Right lobe of liver (tissue), 6 donors: ENCODE data around the gene MKNK1. TPM values are rescaled to one million over a fixed set of nuclear protein-coding genes. Genes with fewer than 3 reads are reported as not detected.

Experiments used
- ATAC-seq, 4 donors: fragments of 200-7000 bp; cut with Tn5 transposase; one replicate each; pipeline ENCODE4 v1.9.1; 2020; ENCODE audit warnings: mild to moderate bottlenecking in 4 of 4, moderate library complexity in 4 of 4
- DNase-seq, 3 donors: peaks; one replicate each; pipeline ENCODE4 v3.0.0-alpha.2; 2020
- H3K27ac ChIP-seq, 3 donors: fragments of 200-600 bp; one replicate each; pipeline ENCODE4 v1.8.0; 2022
- H3K27me3 ChIP-seq, 2 donors: fragments of 200-600 bp; one replicate each; pipeline ENCODE4 v1.8.0; 2022
- H3K36me3 ChIP-seq, 4 donors: fragments of 200-600 bp; sonication (generic) in 1 of 4; one replicate each; pipeline versions ENCODE4 v1.5.1 to v1.8.0; 2017 to 2022; ENCODE audit warnings: control low read depth in 1 of 4
- H3K4me1 ChIP-seq, 4 donors: fragments of 200-600 bp; sonication (generic) in 1 of 4; one replicate each; pipeline versions ENCODE4 v1.5.1 to v1.8.0; 2017 to 2022; ENCODE audit warnings: control low read depth in 1 of 4
- H3K4me3 ChIP-seq, 3 donors: fragments of 200-600 bp; one replicate each; pipeline ENCODE4 v1.8.0; 2022
- H3K9me3 ChIP-seq, 4 donors: fragments of 200-600 bp; sonication (generic) in 1 of 4; one replicate each; pipeline versions ENCODE4 v1.5.1 to v1.8.0; 2017 to 2022; ENCODE audit warnings: control low read depth in 1 of 4
- POLR2A ChIP-seq: fragments of 450-650 bp; IDR thresholded peaks from one replicate; pipeline ENCODE4 v1.6.1; 2017; ENCODE audit warnings: antibody characterized with exemption, mild to moderate bottlenecking
- WGBS: methylation state at CpG from one replicate; pipeline ENCODE4 v1.1.6; 2018; ENCODE audit warnings: low coverage, low lambda C conversion rate; ENCODE audit not compliant: insufficient coverage; ENCODE audit errors: missing lambda C conversion rate; 5-methylcytosine and 5-hydroxymethylcytosine counted together
- intact Hi-C, 2 donors: fragments of 100-400 bp; cut with DNase I; formaldehyde crosslinking; loops; one replicate each; pipeline versions ENCODE4 v1.11.2 to v1.14.1; 2022
- total RNA-seq, 6 experiments: library from RNA; depleted of rRNA in 2 of 6; stranded (reverse); fragments of >200 nt in 2 of 6; fragmentation: NEBNext Ultra II Directional in 3 of 6; extraction: Animal tissue kit (Norgen Biotek cat#: 25700) in 3 of 6; gene quantifications; one replicate each; pipeline versions ENCODE4 v1.1.0 to v1.2.4, GENCODE V29; 2016 to 2023
- TF ChIP-seq, protein P1 (sequence below), 4 donors: fragments of 200-600 bp in 3 of 4; fragments of 450-650 bp in 1 of 4; IDR thresholded peaks; one replicate each; pipeline versions ENCODE4 v1.5.1 to v1.8.0; 2016 to 2022; ENCODE audit warnings: antibody characterized with exemption in 4 of 4, mild to moderate bottlenecking in 2 of 4
- donor health status: DM: no; HTN: yes; CAD: no.
- donor health status: DM: no; HTN: no; CAD: no.
- donor health status: DM: no; HTN: no; CAD: no.
- donor health status: DM: no; HTN: yes; CAD: no.
- donor health status: DM: no; HTN: yes; CAD: no.

MKNK1 gene
- total RNA-seq, 6 experiments from 2014 or later = 17.5 to 27.2 (median 20.8) TPM

DNA sequence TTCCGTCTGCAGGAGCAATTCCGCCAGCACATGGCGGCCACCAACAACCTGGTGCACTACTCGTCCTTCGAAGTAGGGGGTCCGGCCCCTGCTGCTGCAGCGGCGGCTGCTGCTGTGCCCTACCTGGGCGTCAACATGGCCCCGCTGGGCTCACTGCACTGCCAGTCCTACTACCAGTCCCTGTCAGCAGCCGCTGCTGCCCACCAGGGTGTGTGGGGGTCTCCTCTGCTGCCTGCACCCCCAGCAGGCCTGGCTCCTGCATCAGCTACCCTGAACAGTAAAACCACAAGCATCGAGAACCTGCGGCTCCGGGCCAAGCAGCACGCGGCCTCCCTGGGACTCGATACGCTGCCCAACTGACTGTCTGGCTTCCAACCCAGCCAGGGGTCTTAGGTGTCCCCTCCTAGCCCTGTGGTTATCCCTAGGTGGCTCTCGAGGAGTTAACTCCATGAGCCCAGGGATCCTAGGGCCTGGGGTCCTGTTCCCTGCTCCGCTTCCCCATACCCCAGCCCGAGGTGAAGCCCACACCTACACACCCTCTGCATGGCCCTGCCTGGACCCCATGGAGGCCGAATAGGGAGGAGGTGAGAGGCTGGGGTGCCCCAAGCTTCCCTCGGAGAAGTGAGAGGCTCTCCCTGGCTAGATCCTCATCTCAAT lies 91.8 kb downstream of the MKNK1 start:
- no peaks in the 10 kb centered on the region for H3K9me3 ChIP-seq
- H3K27me3 ChIP-seq = no peaks in the 10 kb centered on the region
- no peak for ATAC-seq
- intact Hi-C loops = no loop called here
- H3K27ac ChIP-seq = no peak overlapping the region
- TF ChIP-seq POLR2A = no peak
- TF ChIP-seq, protein P1, sequence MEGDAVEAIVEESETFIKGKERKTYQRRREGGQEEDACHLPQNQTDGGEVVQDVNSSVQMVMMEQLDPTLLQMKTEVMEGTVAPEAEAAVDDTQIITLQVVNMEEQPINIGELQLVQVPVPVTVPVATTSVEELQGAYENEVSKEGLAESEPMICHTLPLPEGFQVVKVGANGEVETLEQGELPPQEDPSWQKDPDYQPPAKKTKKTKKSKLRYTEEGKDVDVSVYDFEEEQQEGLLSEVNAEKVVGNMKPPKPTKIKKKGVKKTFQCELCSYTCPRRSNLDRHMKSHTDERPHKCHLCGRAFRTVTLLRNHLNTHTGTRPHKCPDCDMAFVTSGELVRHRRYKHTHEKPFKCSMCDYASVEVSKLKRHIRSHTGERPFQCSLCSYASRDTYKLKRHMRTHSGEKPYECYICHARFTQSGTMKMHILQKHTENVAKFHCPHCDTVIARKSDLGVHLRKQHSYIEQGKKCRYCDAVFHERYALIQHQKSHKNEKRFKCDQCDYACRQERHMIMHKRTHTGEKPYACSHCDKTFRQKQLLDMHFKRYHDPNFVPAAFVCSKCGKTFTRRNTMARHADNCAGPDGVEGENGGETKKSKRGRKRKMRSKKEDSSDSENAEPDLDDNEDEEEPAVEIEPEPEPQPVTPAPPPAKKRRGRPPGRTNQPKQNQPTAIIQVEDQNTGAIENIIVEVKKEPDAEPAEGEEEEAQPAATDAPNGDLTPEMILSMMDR (IDR thresholded peaks at IDR 0.05) = no peak
- no peaks in the 10 kb centered on the region for H3K36me3 ChIP-seq
- WGBS = 63% methylated on average over 8 of the region's 23 CpGs
- H3K4me1 ChIP-seq = no peaks in the 10 kb centered on the region
- peak in 1 of 3 donors; percentile 31 for DNase-seq
- no peak overlapping the region for H3K4me3 ChIP-seq

DNA sequence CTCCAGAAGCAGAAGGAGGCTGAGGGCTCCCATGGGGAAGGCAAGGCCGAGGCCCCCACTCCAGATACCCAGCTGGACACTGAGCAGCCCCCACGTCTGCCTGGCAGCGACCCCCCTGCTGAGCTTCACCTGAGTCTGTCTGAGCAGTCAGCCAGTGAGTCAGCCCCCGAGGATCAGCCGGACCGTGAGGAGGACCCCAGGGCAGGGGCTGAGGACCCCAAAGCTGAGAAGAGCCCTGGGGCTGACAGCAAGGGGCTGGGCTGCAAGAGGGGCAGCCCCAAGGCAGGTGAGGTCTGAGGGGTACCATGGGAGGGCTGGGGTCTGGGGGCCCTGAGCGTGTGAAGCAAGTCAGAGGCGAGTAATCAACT lies 93.1 kb downstream of the MKNK1 start:
- no peaks in the 10 kb centered on the region for H3K9me3 ChIP-seq
- H3K4me3 ChIP-seq = no peak overlapping the region
- H3K4me1 ChIP-seq = no peaks in the 10 kb centered on the region
- 100% methylated on average over 1 of the region's 8 CpGs for WGBS
- TF ChIP-seq, protein P1 (IDR thresholded peaks at IDR 0.05) = no peak
- TF ChIP-seq POLR2A = no peak
- DNase-seq = no peak
- intact Hi-C loops = no loop called here
- H3K27ac ChIP-seq = no peak overlapping the region
- H3K27me3 ChIP-seq = no peaks in the 10 kb centered on the region
- H3K36me3 ChIP-seq = no peaks in the 10 kb centered on the region
- no peak for ATAC-seq

DNA sequence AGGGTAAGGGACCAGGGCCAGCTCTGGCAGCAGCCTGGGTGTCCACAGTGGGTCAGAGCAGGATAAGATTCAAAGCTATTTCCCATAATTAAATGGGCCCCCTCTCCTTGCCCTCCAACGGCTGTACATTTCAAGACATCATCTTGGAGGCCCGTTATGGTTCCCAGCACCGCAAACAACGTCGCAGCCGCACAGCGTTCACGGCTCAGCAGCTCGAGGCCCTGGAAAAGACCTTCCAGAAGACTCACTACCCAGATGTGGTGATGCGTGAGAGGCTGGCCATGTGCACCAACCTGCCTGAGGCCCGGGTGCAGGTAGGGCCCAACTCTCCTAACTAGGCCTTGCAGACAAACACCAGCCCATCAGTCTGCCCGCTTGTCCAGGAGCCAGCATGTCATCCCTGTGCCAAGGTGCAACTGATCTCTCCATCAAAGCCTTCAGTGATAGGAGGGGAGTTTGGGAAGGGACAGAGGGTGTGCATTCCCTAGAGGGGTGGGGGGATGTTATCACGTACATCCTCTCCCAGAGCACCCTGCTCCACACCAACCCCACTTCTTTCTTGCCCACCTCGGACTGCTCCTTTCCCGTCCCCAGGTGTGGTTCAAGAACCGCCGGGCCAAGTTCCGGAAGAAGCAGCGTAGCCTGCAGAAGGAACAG lies 93.6 kb downstream of the MKNK1 start:
- TF ChIP-seq, protein P1 (IDR thresholded peaks at IDR 0.05) = no peak
- no peak for TF ChIP-seq POLR2A
- DNase-seq (no peak), ATAC-seq (no peak)
- no peaks in the 10 kb centered on the region for H3K36me3 ChIP-seq
- WGBS = 95% methylated on average over 8 of the region's 19 CpGs
- H3K4me1 ChIP-seq = no peaks in the 10 kb centered on the region
- intact Hi-C loops = no loop called here
- no peaks in the 10 kb centered on the region for H3K9me3 ChIP-seq
- H3K4me3 ChIP-seq = no peak overlapping the region
- no peaks in the 10 kb centered on the region for H3K27me3 ChIP-seq
- H3K27ac ChIP-seq = no peak overlapping the region

- Histone ChIP-seq H3K9me3 (no peaks in the 10 kb centered on the region), H3K36me3 (no peaks in the 10 kb centered on the region), H3K27ac (no peak overlapping the region), H3K27me3 (no peaks in the 10 kb centered on the region), H3K4me3 (no peak overlapping the region), H3K4me1 (no peaks in the 10 kb centered on the region)
- ATAC-seq (no peak), DNase-seq (no peak)
- intact Hi-C loops = no loop called here
- TF ChIP-seq POLR2A = no peak
- TF ChIP-seq, protein P1 (IDR thresholded peaks at IDR 0.05) = no peak
- WGBS = 86% methylated on average over 1 of the region's 5 CpGs
These were observed 95.3 kb downstream of the MKNK1 start for GRCh38 chr1:46508757-46509156.

Other genes with a start within 250 kb of the MKNK1 start
- 10 to 100 TPM; 26.6 to 48.7 (median 33.5) TPM for gene FAAH, start 210.0 kb downstream of the MKNK1 start, total RNA-seq
- not detected for gene DMBX1, start 114.4 kb downstream of the MKNK1 start, total RNA-seq
- not detected for gene KNCN, start 52.6 kb downstream of the MKNK1 start, total RNA-seq
- gene MOB3C, start 12.5 kb upstream of the MKNK1 start, total RNA-seq = 1 to 10 TPM; 2.6 to 6.3 (median 5.7) TPM
- gene ATPAF1, start 64.1 kb upstream of the MKNK1 start, total RNA-seq = 10 to 100 TPM; 34.9 to 57.1 (median 42.1) TPM
- not detected for gene TEX38, start 67.6 kb upstream of the MKNK1 start, total RNA-seq
- 10 to 100 TPM; 41.5 to 56.9 (median 43.5) TPM for gene EFCAB14, start 114.8 kb upstream of the MKNK1 start, total RNA-seq
- under 1 TPM in 1 of 6 experiments, not detected in 5; 0.62 TPM for gene CYP4B1, start 194.8 kb upstream of the MKNK1 start, total RNA-seq